ENCODE data around the gene ANKRD12. TPM values are rescaled to one million over a fixed set of nuclear protein-coding genes. Genes with fewer than 3 reads are reported as not detected.

ANKRD12 gene
- total and polyA plus RNA-seq, 2 of the 4 experiments (the other 2 are of a cell fraction): 2.6 to 12.9 TPM

GRCh38 chr18:9106800-9107584 lies 29.6 kb upstream of the ANKRD12 start:
- H4K91ac ChIP-seq (ENCODE audit: insufficient read depth, low read depth, low read length): no peak overlapping the region
- intact Hi-C loops (cut with micrococcal nuclease) (no loop called here), dilution Hi-C loops (cut with HindIII; ENCODE audit: low sequenced_read_pairs, unreplicated experiment) (no loop called here), in situ Hi-C loops (cut with MboI; ENCODE audit: low sequenced_read_pairs) (no loop called here)
- H4K20me1 ChIP-seq (ENCODE audit: insufficient read depth, low read length): peaks cover 78% of the 10 kb centered on the region
- no peak overlapping the region for H2BK15ac ChIP-seq (ENCODE audit: low read depth, low read length)
- no peaks in the 10 kb centered on the region for H3K27me3 ChIP-seq (ENCODE audit: control insufficient read depth, insufficient read depth, low read length)
- no peak for DNase-seq
- peaks cover 2% of the 10 kb centered on the region; the same call in 1 of the 2 replicates for H3K36me3 ChIP-seq (ENCODE audit: control insufficient read depth, insufficient read depth, low read length)
- H2AFZ ChIP-seq (replicated peaks; ENCODE audit: low read length, poor library complexity): no peak overlapping the region
- no peak overlapping the region for H3K18ac ChIP-seq (ENCODE audit: low read depth, low read length)
- H3K23ac ChIP-seq (ENCODE audit: low read depth, low read length): peak overlapping the region; percentile 58; the same call in 1 of the 2 replicates
- BruUV-seq (replicated peaks): no TSS peak
- H3K9ac ChIP-seq (ENCODE audit: low read depth, low read length): no peak overlapping the region
- peak overlapping the region; percentile 29; the same call in 1 of the 2 replicates for H3K27ac ChIP-seq (ENCODE audit: insufficient read depth, low read length)
- H3K4me2 ChIP-seq (ENCODE audit: low read depth, low read length): peak overlapping the region; percentile 99
- peaks cover 6% of the 10 kb centered on the region; the same call in 1 of the 2 replicates for H3K9me1 ChIP-seq (ENCODE audit: insufficient read depth, low read length)
- H4K5ac ChIP-seq (ENCODE audit: low read depth, low read length): no peak overlapping the region
- no peaks in the 10 kb centered on the region for H3K9me3 ChIP-seq (ENCODE audit: control insufficient read depth, insufficient read depth, low read length)
- 0% methylated on average over 1 of the region's 4 CpGs; no CpG with 5 or more reads in 1 of the 2 experiments for whole genome bisulfite sequencing, 2 experiments (ENCODE audit: extremely low coverage in 2 of 2, insufficient read length in 1 of 2)
- H3K79me1 ChIP-seq (ENCODE audit: low read depth in 1 of 2, low read length in 2 of 2): peaks cover 3 to 43% of the 10 kb centered on the region in 2 experiments; a peak in 2 of 4 replicates
- H3K14ac ChIP-seq (replicated peaks; ENCODE audit: low read depth, low read length): 0 out of 2 replicates have a peak overlapping the region, but pooled peaks have one; percentile 25
- no peak overlapping the region for H2BK120ac ChIP-seq (ENCODE audit: low read depth, low read length)
- TF ChIP-seq BHLHE40 (IDR thresholded peaks at IDR 0.05; ENCODE audit: low read depth, low read length) (no peak), RCOR1 (IDR thresholded peaks at IDR 0.05; ENCODE audit: insufficient replicate concordance, low read length) (no peak), RAD21 (IDR thresholded peaks at IDR 0.05; ENCODE audit: low read length) (no peak), NFE2L2 (IDR thresholded peaks at IDR 0.05; ENCODE audit: low read depth, low read length) (no peak), MXI1 (IDR thresholded peaks at IDR 0.05; ENCODE audit: borderline replicate concordance, low read depth, low read length) (no peak), CHD1 (IDR thresholded peaks at IDR 0.05; ENCODE audit: low read depth, low read length) (no peak), CEBPB (IDR thresholded peaks at IDR 0.05; ENCODE audit: low read depth, low read length) (no peak), ELK1 (IDR thresholded peaks at IDR 0.05; ENCODE audit: borderline replicate concordance, low read depth, low read length) (no peak), RFX5 (IDR thresholded peaks at IDR 0.05; ENCODE audit: low read depth, low read length) (no peak), CTCF (conservative IDR thresholded peaks at IDR 0.05; ENCODE audit: low read depth, low read length) (no peak), MAZ (IDR thresholded peaks at IDR 0.05; ENCODE audit: borderline replicate concordance, low read depth, low read length) (no peak), SMC3 (IDR thresholded peaks at IDR 0.05; ENCODE audit: low read depth, low read length) (no peak), FOS (IDR thresholded peaks at IDR 0.05; ENCODE audit: low read depth, low read length) (no peak)
- H3K4me1 ChIP-seq (ENCODE audit: control insufficient read depth, insufficient read depth, low read length): peaks cover 9% of the 10 kb centered on the region
- H2BK5ac ChIP-seq (ENCODE audit: low read depth, low read length, poor library complexity, severe bottlenecking): peak overlapping the region; percentile 34
- no peak overlapping the region for H3K4me3 ChIP-seq (ENCODE audit: insufficient read depth, low read depth, low read length)
- CTCF ChIA-PET: no interaction called here
- no peak overlapping the region for H3K56ac ChIP-seq (ENCODE audit: extremely low read depth, insufficient read depth, low read length)
- no peak overlapping the region for H2BK20ac ChIP-seq (ENCODE audit: low read depth, low read length)
- H4K8ac ChIP-seq (ENCODE audit: low read depth in 2 of 2, low read length in 2 of 2): no peak overlapping the region
- no peak overlapping the region for H2AK9ac ChIP-seq (replicated peaks; ENCODE audit: low read depth, low read length, poor library complexity)
- H2AK5ac ChIP-seq (ENCODE audit: low read depth, low read length): no peak overlapping the region
- POLR2A ChIA-PET (ENCODE audit: unreplicated experiment): no interaction called here
- no peak overlapping the region for H3K4ac ChIP-seq (ENCODE audit: low read depth, low read length)
- ATAC-seq (ENCODE audit: low read depth): no peak
